ENCODE results near the gene ZNF236. TPM values are rescaled to one million over a fixed set of nuclear protein-coding genes. Genes with fewer than 3 reads are reported as not detected.

Gene ZNF236
- total RNA-seq, 6 experiments from 2014 or later, result 3.8 to 7.6 (median 5.8) TPM

GRCh38 chr18:76995896-76996295 is 173.5 kb downstream of the ZNF236 start:
- ATAC-seq, result no peak
- no peaks in the 10 kb centered on the region for H3K36me3 ChIP-seq
- no peak for TF ChIP-seq CTCF (IDR thresholded peaks at IDR 0.05)
- no peak for TF ChIP-seq POLR2A (IDR thresholded peaks at IDR 0.05)
- 66% methylated on average over 7 of the region's 7 CpGs for WGBS (ENCODE audit: insufficient coverage, low coverage, low lambda C conversion rate, missing lambda C conversion rate)
- H3K4me3 ChIP-seq, result no peak overlapping the region
- H3K9me3 ChIP-seq, result no peaks in the 10 kb centered on the region
- H3K4me1 ChIP-seq, result peaks cover 0 to 8% (median 0%) of the 10 kb centered on the region in 4 donors
- DNase-seq, result no peak
- intact Hi-C loops (cut with DNase I), result no loop called here
- H3K27me3 ChIP-seq, result no peaks in the 10 kb centered on the region
- no peak overlapping the region for H3K27ac ChIP-seq

GRCh38 chr18:76996429-76996828 is 174.1 kb downstream of the ZNF236 start:
- ATAC-seq, result no peak
- DNase-seq, result peak in 1 of 3 donors; percentile 31
- intact Hi-C loops (cut with DNase I), result no loop called here
- Histone ChIP-seq H3K4me3 (no peak overlapping the region), H3K4me1 (peaks cover 0 to 8% (median 0%) of the 10 kb centered on the region in 4 donors), H3K36me3 (no peaks in the 10 kb centered on the region), H3K27ac (no peak overlapping the region), H3K9me3 (no peaks in the 10 kb centered on the region), H3K27me3 (no peaks in the 10 kb centered on the region)
- WGBS (ENCODE audit: insufficient coverage, low coverage, low lambda C conversion rate, missing lambda C conversion rate), result 76% methylated on average over 3 of the region's 7 CpGs
- no peak for TF ChIP-seq CTCF (IDR thresholded peaks at IDR 0.05)
- TF ChIP-seq POLR2A (IDR thresholded peaks at IDR 0.05), result no peak

GRCh38 chr18:76997951-76998808 is 175.8 kb downstream of the ZNF236 start:
- H3K4me3 ChIP-seq, result no peak overlapping the region
- ATAC-seq (no peak), DNase-seq (peak in 1 of 3 donors; percentile 25)
- TF ChIP-seq CTCF (IDR thresholded peaks at IDR 0.05), result no peak
- TF ChIP-seq POLR2A (IDR thresholded peaks at IDR 0.05), result no peak
- H3K4me1 ChIP-seq, result peaks cover 0 to 8% (median 0%) of the 10 kb centered on the region in 4 donors
- 82% methylated on average over 22 of the region's 38 CpGs for WGBS (ENCODE audit: insufficient coverage, low coverage, low lambda C conversion rate, missing lambda C conversion rate)
- no peaks in the 10 kb centered on the region for H3K36me3 ChIP-seq
- H3K27me3 ChIP-seq, result no peaks in the 10 kb centered on the region
- no peaks in the 10 kb centered on the region for H3K9me3 ChIP-seq
- H3K27ac ChIP-seq, result no peak overlapping the region
- intact Hi-C loops (cut with DNase I), result no loop called here

- DNase-seq, result no peak
- no peak for ATAC-seq
- Histone ChIP-seq H3K9me3 (no peaks in the 10 kb centered on the region), H3K27me3 (no peaks in the 10 kb centered on the region), H3K4me1 (peaks cover 0 to 3% (median 0%) of the 10 kb centered on the region in 4 donors), H3K4me3 (no peak overlapping the region), H3K27ac (no peak overlapping the region), H3K36me3 (no peaks in the 10 kb centered on the region)
- WGBS (ENCODE audit: insufficient coverage, low coverage, low lambda C conversion rate, missing lambda C conversion rate), result 63% methylated on average over 4 of the region's 13 CpGs
- TF ChIP-seq POLR2A (IDR thresholded peaks at IDR 0.05), result no peak
- intact Hi-C loops (cut with DNase I), result no loop called here
Measured at GRCh38 chr18:76999077-76999476, 176.7 kb downstream of the ZNF236 start.

- H3K36me3 ChIP-seq, result no peaks in the 10 kb centered on the region
- H3K27ac ChIP-seq, result no peak overlapping the region
- ATAC-seq, result peak; percentile 74 to 89 (median 84)
- H3K4me3 ChIP-seq, result no peak overlapping the region
- H3K27me3 ChIP-seq, result no peaks in the 10 kb centered on the region
- no peaks in the 10 kb centered on the region for H3K9me3 ChIP-seq
- peak in 2 of 3 donors; percentile 62 to 63 for DNase-seq
- no peaks in the 10 kb centered on the region for H3K4me1 ChIP-seq
- 20% methylated on average over 11 of the region's 11 CpGs for WGBS (ENCODE audit: insufficient coverage, low coverage, low lambda C conversion rate, missing lambda C conversion rate)
- intact Hi-C loops (cut with DNase I), result loop anchor here (5.0 kb wide), 2 partner anchors 202 to 212 kb away; no protein-coding TSS in a partner anchor
- TF ChIP-seq CTCF (IDR thresholded peaks at IDR 0.05) (peak; percentile 88 to 97 (median 96)), POLR2A (IDR thresholded peaks at IDR 0.05) (no peak)
Measured at GRCh38 chr18:77000527-77000926, 178.2 kb downstream of the ZNF236 start.
